Peyer's patch (tissue), 4 donors: ENCODE results near the gene TPTE.

Experiments used
- POLR2A ChIP-seq, 2 donors: fragments of 450-650 bp; IDR thresholded peaks; one replicate each; pipeline ENCODE4 v1.5.1; 2017; ENCODE audit warnings: antibody characterized with exemption in 2 of 2, mild to moderate bottlenecking in 2 of 2, moderate library complexity in 2 of 2
- TF ChIP-seq, protein P1 (sequence below), 6 experiments: fragments of 450-650 bp in 4 of 6; fragments of 200-600 bp in 2 of 6; sonication (generic) in 1 of 6; IDR thresholded peaks; one replicate each; pipeline ENCODE4 v1.5.1; 2017 to 2019; ENCODE audit warnings: antibody characterized with exemption in 6 of 6, mild to moderate bottlenecking in 3 of 6, moderate library complexity in 1 of 6

DNA sequence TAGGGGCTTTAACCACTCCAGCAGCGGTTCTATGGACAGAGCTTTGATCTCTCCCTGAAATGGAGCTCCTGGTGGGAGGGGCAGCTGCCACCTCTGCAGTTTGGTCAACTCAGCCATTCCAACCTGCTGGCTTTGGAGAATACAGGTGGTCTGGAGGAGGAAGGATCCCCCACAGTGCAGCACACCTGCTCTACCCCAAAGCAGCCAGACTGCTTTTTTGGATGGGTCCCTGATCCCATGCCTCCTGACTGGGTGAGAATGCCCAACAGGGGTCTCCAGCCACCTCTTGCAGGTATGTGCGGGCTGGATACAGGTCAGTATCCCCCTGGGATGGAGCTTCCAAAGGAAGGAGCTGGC is 53.9 kb downstream of the TPTE start:
- no peak for TF ChIP-seq POLR2A (IDR thresholded peaks at IDR 0.05)
- TF ChIP-seq, protein P1, sequence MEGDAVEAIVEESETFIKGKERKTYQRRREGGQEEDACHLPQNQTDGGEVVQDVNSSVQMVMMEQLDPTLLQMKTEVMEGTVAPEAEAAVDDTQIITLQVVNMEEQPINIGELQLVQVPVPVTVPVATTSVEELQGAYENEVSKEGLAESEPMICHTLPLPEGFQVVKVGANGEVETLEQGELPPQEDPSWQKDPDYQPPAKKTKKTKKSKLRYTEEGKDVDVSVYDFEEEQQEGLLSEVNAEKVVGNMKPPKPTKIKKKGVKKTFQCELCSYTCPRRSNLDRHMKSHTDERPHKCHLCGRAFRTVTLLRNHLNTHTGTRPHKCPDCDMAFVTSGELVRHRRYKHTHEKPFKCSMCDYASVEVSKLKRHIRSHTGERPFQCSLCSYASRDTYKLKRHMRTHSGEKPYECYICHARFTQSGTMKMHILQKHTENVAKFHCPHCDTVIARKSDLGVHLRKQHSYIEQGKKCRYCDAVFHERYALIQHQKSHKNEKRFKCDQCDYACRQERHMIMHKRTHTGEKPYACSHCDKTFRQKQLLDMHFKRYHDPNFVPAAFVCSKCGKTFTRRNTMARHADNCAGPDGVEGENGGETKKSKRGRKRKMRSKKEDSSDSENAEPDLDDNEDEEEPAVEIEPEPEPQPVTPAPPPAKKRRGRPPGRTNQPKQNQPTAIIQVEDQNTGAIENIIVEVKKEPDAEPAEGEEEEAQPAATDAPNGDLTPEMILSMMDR (IDR thresholded peaks at IDR 0.05) = no peak
